Stimulated activated CD4-positive, alpha-beta T cell treated with anti-CD3 and anti-CD28 coated beads, Interleukin-15, amount 100 ng/mL, for 1 hour (primary cell): ENCODE results near the gene TIPIN.
"Not testable (repeated sequence)": the region's sequence is repeated elsewhere in the genome, so short reads cannot be mapped to it uniquely, and the experiment has no call there.

ENCODE experiments used
- DNase-seq, 2 donors: peaks; one replicate each; pipeline ENCODE4 v3.0.0-alpha.2; 2020; ENCODE audit warnings: low read depth in 1 of 2, low spot score in 1 of 2

TIPIN gene

DNA sequence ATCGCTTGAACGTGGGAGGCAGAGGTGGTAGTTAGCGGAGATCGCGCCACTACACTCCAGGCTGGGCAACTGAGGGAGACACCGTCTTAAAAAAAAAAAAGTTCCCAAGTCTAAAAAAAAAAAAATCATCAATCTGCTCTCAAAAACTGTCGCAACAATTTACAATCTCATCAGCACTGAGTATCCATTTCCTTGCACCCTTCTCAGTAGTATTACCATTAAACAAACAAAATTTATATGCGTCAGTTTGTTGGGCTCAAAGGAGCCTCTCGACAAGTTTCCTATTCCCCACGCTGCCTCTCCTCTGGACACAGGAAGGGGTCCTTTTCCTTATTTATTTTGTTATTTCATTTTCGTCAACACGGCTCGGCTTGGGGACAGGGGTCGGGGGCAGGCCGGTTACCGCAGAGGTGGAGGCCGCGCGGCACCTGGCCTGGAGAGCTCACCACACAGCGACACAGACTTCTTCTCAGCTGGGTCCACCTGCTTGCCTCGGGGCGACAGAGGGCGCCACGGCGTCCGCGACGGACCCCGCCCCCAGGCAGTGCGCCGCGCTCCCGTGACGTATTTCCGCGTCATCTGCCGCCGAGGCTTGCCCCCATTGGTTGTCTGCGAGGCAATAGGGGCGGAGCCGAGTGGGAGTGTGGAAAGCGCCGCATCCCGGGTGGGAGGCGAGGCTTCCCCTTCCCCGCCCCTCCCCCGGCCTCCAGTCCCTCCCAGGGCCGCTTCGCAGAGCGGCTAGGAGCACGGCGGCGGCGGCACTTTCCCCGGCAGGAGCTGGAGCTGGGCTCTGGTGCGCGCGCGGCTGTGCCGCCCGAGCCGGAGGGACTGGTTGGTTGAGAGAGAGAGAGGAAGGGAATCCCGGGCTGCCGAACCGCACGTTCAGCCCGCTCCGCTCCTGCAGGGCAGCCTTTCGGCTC, 30.0 kb upstream of the TIPIN start, which contains the start of gene MAP2K1:
TSS of gene MAP2K1 (plus strand) at position 709 of the 920 bp plus-strand sequence. CDS start 436 bp downstream, outside the sequence.
- DNase-seq = peak; percentile 97

DNA sequence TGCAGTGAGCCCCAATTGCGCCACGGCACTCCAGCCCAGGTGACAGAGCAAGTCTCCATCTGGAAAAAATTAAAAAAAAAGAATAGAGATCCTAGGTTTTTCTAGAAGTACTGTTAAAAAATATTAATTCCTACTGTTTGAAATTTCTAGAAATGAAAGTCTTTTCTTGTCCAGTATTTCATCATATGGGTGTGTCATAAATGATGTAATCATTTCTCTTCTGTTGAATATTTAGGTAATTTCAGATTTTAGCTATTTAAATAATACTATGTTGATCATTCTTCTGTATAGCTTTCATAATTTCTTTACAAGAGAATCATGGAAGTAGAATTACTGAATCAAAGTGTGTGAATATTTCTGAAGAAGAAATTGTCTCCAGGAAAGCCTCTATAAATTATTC, 24.9 kb upstream of the TIPIN start:
- not testable (repeated sequence) for DNase-seq

DNA sequence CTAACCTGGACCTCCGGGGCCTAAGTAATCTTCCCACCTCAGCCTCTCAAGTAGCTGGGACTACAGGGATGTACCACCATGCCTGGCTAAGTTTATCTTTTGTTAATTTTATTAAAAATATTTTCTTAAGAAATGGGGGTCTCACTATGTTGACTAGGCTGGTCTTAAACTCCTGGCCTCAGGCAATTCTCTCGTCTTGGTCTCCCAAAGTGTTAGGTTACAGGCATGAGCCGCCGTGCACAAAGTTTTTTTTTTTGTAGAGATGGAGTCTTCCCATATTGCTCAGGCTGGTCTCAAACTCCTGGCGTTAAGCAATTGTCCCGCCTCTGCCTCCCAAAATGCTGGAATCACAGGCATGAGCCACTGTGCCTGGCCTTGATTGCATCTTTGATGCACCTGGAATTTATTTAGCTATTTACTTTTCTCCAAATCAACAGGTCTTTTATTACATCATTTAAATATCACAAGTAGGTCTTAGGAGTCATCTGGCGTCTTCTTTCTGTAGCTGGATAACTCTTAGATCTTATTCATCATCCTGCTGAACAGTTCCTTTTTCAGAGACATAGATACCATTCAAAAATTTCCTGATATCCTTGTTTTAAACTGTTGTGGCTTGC, 22.4 kb upstream of the TIPIN start:
- no peak for DNase-seq

DNA sequence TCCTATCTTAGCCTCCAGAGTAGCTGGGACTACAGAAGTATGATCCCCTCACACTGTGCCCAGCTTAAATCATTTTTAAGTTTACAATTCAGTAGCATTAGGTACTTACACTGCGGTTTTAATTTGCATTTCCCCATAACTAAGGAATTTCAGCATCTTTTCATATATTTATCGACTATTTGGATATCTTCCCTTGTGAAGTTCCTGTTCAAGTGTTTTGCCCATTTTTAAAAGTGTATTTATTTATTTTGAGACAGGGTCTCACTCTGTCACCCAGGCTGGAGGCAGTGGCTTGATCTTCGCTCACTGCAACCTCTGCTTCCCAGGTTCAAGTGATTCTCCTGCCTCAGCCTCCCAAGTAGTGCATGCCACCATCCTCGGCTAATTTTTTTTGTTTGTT, 17.7 kb upstream of the TIPIN start:
- DNase-seq = no peak

DNA sequence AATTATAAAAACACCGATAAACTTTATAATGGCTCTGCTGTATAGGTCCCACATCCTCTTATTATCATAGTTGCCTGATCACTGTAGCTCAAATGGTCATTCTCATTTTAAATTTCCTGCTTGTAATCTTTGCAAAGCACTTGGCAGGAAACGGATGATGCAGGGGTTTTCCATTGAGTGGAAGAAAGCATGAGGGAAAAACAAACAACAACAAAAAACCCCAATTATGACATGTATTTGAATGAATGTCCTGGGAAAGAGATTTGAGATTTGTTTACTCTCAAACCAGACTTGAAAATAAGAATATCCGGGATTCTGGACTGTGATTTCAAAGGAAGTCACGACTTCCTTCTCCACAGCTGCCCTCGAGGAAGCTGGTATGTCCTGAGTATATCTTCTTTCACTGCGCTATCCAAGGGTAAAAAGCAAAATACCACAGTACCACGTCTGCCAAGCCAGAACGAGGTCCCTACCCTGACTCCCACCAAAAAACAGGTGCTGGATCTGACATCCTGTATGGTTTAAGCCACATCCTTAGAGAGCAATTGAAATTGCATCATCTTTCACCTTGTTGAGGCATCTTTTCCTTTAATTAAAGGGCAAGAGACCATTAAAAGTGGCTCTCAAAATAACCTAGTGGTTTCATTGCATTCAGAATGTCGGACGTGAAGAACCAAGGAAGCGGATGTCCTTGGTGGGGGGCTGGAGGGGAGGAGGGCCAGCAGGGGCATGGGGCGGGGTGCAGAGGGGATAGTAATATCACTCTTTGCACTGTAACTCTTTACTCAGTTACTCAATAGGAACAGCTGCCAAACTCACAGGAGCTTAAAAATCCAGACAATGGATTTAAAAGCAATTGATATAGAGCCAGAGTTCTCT, 13.5 kb upstream of the TIPIN start:
- no peak for DNase-seq

DNA sequence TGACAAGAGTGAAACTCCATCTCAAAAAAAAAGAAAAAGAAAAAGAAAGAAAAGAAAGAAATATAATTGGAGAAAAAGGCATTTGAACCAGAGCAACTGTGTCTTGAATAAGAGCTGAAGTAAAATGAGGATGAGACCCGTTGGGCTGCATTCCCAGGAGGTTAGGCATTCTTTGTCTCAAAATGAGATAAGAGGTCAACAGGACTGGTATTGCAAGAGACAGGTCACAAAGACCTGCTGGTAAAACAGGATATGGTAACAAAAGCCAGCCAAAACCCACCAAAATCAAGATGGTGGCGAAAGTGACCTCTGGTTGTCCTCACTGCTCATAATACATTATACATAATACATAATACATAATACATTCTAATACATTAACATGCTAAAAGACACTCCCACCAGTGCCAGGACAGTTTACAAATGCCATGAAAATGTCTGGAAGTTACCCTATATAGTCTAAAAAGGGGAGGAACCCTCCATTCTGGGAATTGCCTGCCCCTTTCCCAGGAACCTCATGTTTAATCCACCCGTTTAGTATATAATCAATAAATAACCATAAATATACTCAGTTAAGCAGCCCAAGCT, 8.6 kb upstream of the TIPIN start:
- DNase-seq = no peak

DNA sequence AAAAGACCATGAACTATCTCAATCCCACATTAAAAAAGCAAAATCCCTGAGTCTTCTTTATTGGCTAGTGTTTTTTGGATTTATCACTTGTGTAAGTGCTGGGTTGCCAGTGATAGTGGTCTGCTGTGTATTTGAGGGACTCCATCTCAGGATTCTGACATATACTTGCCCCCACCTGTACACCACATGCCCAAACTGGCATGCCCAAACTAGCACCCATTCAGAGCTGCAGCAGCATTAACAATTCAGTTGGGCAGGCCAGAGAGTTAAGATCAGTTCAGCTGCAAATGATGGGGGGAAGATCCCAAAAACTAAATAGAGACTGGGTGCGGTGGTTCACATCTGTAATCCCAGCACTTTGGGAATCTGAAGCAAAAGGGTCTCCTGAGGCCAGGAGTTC, 6.3 kb upstream of the TIPIN start:
- no peak for DNase-seq

DNA sequence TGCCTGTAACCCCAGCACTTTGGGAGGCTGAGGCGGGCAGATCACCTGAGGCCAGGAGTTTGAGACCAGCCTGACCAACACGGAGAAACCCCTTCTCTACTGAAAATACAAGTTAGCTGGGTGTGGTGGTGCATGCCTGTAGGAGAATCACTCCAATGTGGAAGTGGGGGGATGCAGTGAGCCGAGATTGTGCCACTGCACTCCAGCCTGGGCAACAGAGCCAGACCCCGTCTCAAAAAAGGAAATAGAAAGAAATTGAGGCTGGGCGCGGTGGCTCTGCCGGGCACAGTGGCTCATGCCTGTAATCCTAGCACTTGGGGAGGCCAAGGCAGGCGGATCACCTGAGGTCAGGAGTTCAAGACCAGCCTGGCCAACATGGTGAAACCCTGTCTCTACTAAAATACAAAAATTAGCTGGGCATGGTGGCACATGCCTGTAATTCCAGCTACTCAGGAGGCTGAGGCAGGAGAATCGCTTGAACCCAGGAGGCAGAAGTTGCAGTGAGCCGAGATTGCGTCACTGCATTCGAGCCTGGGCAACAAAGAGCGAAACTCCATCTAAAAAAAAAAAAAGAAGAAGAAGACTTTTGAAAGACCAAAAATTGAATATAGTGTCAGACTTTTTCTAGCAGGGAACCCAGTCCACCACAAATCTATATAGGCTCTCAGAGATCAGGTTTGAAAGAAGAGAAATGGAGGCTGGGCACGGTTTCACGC, 5.4 kb upstream of the TIPIN start:
- not testable (repeated sequence) for DNase-seq

DNA sequence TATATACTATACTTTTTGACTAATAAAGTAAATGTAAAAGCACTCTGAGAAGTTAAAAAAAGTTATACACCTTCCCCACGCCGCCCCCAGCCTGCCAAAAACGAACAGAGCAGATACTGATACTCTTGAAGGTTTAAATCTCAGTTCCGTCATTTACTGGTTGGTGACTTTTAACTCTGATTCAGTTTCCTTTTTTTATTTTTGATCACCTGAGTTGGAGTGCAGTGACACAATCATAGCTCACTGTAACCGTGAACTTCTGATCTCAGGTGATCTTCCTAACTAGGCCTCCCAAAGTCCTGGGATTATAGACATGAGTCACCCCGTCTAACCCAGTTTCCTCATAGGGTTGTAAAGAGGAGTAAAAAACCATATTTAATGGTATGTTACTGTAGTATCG, 3.3 kb upstream of the TIPIN start:
- no peak for DNase-seq

DNA sequence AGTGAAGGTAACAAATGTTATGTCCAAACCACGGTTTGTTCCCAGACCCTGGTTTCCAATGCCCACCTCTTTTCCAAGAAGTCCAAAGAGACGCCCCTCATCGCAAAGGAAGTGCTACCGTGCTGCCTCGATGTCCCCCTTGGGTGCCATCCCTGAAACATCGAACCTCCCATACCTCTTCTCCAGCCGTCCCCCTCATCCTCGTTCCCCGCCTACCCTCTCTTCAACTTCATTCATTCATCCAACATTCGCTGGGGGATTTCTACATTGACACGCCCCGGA, 467 bp downstream of the TIPIN start:
- DNase-seq = no peak

DNA sequence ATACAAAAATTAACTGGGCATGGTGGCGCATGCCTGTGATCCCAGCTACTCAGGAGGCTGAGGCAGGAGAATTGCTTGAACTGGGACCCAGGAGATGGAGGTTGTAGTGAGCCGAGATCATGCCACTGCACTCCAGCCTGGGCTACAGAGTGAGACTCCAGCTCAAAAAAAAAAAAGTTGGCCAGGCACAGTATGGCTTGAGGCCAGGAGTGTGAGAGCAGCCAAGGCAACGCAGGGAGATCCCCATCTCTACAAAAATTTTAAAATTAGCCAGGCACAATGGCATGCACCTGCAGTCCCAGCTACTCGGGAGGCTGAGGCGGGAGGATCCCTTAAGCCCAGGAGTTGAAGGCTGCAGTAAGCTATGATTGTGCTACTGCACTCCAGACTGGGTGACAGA, 8.0 kb downstream of the TIPIN start:
- not testable (repeated sequence) for DNase-seq

DNA sequence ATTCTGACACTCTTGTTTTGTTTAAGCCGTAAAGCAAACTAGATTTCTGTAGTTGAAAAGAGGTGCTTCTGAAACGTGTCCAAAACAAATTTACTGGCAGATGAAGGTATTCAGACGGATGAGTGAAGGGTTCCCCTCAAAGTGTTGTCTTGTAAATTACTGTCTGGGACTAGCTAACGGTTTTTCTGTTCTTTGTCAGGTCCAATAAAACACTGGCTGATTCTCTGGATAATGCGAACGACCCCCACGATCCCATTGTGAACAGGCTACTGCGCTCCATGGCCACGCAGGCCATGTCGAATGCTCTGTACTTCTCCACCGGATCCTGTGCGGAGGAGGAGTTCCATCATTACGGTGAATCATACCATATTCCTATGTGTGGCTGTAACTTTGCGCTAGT, 27.7 kb downstream of the TIPIN start:
- DNase-seq = no peak

DNA sequence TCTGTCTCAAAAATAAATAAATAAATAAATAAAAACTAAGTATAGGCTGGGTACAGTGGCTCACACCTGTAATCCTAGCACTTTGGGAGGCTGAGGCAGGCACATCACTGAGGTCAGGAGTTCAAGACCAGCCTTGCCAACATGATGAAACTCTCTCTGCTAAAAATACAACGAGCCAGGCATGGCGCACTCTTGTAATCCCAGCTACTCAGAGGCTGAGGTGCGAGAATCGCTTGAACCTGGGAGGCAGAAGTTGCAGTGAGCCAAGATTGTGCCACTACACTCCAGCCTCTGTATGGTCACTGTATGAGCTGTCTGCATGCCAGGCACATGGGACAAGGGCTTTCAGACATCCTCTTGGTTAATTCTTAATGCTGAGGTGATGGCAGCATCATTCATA, 28.7 kb downstream of the TIPIN start:
- DNase-seq = no peak

DNA sequence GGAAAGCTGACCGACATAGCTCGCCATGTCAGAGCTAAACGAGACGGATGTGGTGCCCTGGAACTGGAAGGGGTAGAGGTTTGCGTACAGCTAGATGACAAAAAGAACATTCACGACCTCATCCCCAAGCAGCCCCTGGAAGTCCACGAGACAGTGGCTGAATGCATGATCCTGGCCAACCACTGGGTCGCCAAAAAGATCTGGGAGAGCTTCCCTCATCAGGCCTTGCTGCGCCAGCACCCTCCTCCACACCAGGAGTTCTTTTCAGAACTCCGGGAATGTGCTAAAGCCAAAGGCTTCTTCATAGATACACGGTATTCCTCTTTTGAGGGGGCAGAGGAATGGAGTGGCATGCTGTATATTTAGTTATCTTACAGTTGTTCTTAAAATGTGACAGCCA, 30.4 kb downstream of the TIPIN start:
- DNase-seq = no peak

DNA sequence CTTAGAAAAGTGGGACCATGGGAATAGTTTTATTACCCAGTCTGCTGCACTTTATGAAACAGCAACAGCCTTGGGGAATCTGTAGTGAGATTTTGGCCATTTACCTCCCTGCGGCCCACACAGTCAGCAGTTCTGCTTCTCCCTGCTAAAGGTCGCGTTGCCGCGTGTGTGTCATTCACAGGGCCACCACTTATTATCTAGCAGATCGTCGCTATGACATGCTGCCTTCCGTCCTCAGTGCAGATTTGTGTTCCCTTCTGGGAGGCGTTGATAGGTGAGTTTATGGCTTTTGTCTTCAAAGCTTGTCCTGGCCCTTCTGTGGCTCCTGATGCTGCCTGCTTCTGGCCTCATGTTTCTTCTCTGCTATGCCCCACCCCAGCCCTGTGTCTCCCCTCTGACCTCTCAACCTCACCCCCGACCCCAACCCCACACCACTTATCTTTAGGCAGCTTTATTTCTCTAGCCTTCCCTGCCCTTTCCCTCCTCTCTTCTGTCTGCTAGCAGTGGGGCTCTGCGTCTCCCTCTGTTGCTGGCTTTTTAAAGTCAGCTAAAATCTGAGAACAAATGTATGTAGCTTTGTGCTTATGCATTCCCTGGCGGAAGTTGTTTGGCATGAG, 33.1 kb downstream of the TIPIN start:
- DNase-seq = no peak

DNA sequence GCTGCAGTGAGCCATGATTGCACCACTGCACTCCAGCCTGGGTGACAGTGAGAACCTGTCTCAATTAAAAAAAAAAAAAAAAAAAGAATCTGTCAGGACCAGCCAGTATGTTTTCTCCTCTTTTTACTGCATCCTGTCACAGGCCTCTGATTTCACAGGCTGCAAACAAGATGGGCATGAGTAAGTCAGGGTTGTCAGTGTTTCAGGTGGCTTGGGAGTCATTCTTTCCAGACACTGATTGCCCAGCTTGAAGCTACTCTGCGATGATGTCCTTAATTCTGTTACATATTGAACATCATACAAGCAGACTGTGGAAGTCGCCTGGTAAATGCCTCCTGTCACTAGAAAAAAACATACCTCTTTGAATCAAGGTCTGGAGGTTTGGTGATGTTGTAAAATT, 44.3 kb downstream of the TIPIN start:
- no peak for DNase-seq

DNA sequence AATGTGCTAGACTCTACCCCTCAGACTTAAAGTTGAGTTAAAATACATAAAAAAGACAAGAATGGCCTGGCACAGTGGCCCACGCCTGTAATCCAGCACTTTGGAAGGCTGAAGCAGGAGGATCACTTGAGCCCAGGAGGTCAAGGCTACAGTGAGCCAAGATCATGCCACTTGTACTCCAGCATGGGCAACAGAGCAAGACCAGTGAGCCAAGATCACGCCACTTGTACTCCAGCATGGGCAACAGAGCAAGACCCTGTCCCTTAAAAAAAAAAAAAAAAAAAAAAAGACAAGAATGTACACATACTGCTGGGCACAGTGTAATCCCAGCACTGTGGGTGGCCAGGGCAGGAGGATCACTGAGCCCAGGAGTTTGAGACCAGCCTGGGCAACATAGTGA, 45.7 kb downstream of the TIPIN start:
- no peak for DNase-seq

DNA sequence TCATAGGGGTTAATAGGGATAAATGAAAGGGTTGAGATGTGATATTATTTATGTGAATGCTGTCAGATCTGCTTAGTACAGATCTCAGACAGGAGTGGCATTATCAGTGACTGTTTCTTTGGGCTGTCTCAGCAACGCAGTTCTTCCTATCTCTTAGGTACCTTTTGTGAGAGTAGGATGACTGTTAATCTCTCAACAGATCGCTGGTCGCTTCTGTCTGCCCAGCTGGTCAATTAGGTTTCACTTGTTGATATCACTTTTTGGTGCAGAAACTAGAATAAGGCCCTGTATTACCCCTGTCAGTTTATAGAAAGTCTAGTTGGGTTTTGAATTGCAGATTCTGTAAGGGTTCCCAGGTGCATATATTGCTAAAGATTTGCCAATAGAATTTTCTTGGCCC, 46.7 kb downstream of the TIPIN start:
- no peak for DNase-seq

DNA sequence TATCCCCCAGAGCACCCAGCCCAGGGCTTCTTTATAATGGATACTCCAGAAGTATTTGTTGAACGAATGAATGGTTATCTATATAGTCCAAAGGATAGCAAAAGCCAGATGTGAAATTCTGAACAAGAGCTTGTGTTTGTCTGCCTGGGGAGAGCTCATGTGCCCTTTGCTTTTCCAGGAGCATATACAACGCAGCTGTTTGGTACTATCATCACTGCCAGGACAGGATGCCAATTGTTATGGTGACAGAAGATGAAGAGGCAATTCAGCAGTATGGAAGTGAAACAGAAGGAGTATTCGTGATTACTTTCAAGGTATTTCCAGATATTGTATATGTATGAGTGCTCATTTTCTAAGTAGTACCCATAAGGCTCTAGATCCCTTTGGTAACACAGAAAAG, 48.0 kb downstream of the TIPIN start:
- no peak for DNase-seq

DNA sequence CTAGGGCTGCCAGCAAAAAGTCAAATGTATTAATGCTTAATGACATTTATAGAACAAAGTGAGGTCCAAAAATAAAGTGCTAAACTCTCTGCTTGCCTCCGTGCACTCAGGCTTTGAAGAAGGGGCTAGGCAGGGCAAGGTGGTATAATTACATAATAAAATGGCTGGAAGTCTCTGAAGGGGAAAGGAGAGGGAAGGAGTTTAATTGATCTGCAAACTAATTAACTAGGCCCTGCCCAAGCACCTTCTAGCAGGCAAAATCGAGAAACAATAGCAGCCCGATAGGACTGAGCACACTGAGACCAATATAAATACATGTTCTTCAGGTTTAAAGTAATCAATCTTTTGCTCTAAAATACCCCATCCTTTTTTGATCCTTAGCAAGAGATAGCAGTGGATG, 50.1 kb downstream of the TIPIN start:
- no peak for DNase-seq
